Activated CD4-positive, alpha-beta T cell treated with anti-CD3 and anti-CD28 coated beads for 4 hours (primary cell): ENCODE measurements around the gene SYT7.
A peak's percentile ranks its signal among the peaks of the same experiment; 100 is the strongest.

Experiments
- DNase-seq, 2 donors: peaks; one replicate each; pipeline ENCODE4 v3.0.0-alpha.2; 2020

Gene SYT7

GRCh38 chr11:61536676-61537270, 44.1 kb downstream of the SYT7 start:
- no peak for DNase-seq

GRCh38 chr11:61535998-61536675, 44.7 kb downstream of the SYT7 start:
- DNase-seq = no peak

- DNase-seq = no peak
Measured at GRCh38 chr11:61534933-61535839, 45.7 kb downstream of the SYT7 start.

- DNase-seq = no peak
Measured at GRCh38 chr11:61534025-61534932, 46.6 kb downstream of the SYT7 start.

GRCh38 chr11:61533401-61533800, 47.5 kb downstream of the SYT7 start:
- DNase-seq = no peak

- no peak for DNase-seq
Measured at GRCh38 chr11:61533039-61533375, 47.9 kb downstream of the SYT7 start.

GRCh38 chr11:61532134-61533038, 48.5 kb downstream of the SYT7 start:
- DNase-seq = peak; percentile 23 to 47

- no peak for DNase-seq
Measured at GRCh38 chr11:61531044-61531443, 49.8 kb downstream of the SYT7 start.

- DNase-seq = no peak
Measured at GRCh38 chr11:61529537-61530225, 51.2 kb downstream of the SYT7 start.

- DNase-seq = no peak
Measured at GRCh38 chr11:61528114-61528513, 52.8 kb downstream of the SYT7 start.

GRCh38 chr11:61526956-61527731, 53.7 kb downstream of the SYT7 start:
- DNase-seq = no peak

- DNase-seq = no peak
Measured at GRCh38 chr11:61526229-61526628, 54.6 kb downstream of the SYT7 start.

- DNase-seq = no peak
Measured at GRCh38 chr11:61524963-61525587, 55.8 kb downstream of the SYT7 start.

- DNase-seq = no peak
Measured at GRCh38 chr11:61524446-61524845, 56.4 kb downstream of the SYT7 start.

GRCh38 chr11:61522881-61523280, 58.0 kb downstream of the SYT7 start:
- DNase-seq = no peak

- DNase-seq = no peak
Measured at GRCh38 chr11:61518032-61518795, 62.7 kb downstream of the SYT7 start.

- peak; percentile 41 to 54 for DNase-seq
Measured at GRCh38 chr11:61516675-61517572, 64.0 kb downstream of the SYT7 start.

- DNase-seq = no peak
Measured at GRCh38 chr11:61516191-61516590, 64.7 kb downstream of the SYT7 start.
